ENCODE data around the gene NPLOC4.
"Not testable (repeated sequence)": the region's sequence is repeated elsewhere in the genome, so short reads cannot be mapped to it uniquely, and the experiment has no call there.

The NPLOC4 gene

GRCh38 chr17:81636505-81637288 is at the start of gene NPLOC4, which contains the start of gene TSPAN10:
Gene NPLOC4 (minus strand): TSS chr17:81637112. CDS start chr17:81636930, 182 bp downstream.
Gene TSPAN10 (plus strand): TSS chr17:81637196. CDS start chr17:81642413, 5,217 bp downstream.
- peak; percentile 92 for DNase-seq

- DNase-seq, result no peak
Measured at GRCh38 chr17:81686614-81687013, 49.7 kb upstream of the NPLOC4 start.

- no peak for DNase-seq
Measured at GRCh38 chr17:81685108-81685507, 48.2 kb upstream of the NPLOC4 start.

DNA sequence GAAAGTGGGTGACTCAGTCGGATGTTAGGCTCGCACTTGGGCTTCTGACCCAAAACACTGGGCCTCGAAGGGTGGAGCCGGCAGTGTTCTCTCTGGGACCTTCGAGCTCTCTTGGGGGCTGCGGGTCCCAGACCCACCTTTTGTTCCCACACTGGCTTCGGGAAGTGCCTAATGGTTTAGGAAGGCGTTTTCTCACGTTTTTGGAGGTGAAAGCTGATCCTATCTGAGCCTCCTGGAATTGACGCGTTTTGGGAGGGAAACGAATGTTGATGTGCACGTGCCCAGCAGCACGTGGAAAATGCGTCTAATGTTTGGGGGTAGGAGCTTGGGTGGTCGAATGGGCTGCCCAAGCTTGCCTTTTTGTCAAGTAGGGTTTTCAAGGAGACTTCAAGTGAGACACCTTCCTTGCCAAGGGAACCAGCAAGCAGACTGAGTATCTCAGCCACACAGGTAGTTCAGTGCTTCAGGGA is 47.6 kb upstream of the NPLOC4 start:
- no peak for DNase-seq

DNA sequence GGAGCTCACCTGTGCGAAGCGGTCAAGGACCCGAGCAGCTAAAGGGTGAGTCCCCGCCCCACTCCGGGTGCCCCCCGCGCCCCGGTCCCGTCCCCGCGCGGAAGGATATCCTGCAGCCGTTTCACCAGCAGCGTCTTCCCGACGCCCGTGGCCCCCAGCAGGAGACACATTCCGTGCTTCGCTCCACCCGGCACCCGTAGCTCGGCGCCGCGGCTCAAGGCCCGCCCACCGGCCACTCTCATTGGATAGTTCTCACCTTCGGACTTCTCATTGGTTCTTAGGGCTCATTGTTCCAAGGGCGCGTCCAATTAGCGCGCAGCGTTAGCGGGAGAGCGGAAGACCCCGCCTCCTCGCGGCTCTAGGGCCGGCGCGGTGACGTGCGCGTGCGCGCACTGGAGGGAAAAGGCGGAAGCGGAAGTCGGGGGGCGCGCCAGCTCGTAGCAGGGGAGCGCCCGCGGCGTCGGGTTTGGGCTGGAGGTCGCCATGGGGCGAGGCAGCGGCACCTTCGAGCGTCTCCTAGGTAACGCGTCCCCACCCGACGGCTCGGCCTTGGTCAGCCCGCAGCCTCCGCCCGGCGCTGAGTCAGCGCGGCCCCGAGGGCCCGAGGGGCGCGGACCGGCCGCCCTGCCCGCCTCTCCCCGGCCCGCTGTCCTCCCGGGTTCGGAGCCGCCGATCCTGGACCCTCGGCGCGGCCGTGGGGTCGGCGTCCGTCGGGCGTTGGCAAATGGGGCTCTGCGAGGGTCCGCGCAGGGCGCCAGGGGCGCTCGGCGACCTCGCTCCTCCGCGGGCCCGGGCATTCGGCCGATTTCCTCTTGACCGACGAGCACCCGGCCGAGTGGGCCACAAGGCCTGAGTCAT is 46.9 kb upstream of the NPLOC4 start, which contains the start of the genes ARL16 and HGS:
TSS of gene ARL16 (minus strand) at position 214 of the 858 bp plus-strand sequence. CDS start at position 170, 44 bp downstream.
TSS of gene HGS (plus strand) at position 428 of the 858 bp plus-strand sequence. CDS start at position 484, 56 bp downstream.
- peak; percentile 99 for DNase-seq

- DNase-seq, result no peak
Measured at GRCh38 chr17:81683208-81683583, 46.3 kb upstream of the NPLOC4 start.

DNA sequence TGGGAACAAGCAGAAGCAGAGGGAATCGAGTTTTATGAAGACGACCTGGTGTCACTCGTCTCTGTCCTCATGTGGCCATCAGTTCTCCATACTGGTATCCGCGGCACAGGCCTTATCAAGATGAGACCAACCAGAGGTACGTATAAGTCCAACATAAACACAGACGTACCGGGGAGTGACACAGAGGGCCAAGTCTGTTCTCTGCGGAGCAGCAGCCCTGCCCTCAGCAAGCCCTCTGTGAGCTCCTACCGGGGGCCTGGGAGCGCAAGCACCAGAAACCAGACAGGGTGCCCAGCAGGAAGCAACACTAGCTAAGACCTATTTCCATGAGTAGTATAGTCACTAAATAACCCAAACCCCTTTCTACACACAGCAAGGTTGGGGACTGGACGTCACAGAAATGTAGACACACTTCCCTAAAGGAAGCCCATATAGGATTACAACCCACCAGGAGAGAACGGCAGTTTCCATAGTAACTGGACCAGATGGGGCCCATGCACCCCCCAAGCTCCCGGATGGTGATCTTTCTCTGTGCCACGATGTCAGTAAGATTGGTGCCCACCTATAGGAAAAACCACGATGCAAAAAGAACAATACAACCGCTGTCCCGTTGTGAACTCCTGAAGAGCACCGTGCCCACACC is 45.8 kb upstream of the NPLOC4 start:
- no peak for DNase-seq

DNA sequence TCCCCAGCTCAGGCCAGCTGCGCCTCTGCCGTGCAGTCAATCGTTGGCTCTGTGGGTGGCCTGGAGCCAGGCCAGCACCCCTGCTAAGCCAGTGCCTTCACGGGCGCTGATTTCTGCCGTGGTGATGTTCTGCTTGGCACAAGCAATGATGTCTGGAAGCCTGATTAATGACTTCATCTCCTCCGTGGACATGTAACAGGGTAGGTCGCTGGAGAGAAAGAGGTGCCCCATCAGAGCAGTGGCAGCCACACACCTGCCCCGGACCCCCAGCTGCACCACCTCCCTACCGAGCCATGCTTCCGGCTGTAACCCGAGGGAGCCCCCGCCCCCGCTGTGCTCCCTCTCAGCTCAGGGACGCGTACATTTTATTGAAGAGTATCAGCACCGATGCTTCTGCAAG is 44.8 kb upstream of the NPLOC4 start:
- DNase-seq, result no peak

DNA sequence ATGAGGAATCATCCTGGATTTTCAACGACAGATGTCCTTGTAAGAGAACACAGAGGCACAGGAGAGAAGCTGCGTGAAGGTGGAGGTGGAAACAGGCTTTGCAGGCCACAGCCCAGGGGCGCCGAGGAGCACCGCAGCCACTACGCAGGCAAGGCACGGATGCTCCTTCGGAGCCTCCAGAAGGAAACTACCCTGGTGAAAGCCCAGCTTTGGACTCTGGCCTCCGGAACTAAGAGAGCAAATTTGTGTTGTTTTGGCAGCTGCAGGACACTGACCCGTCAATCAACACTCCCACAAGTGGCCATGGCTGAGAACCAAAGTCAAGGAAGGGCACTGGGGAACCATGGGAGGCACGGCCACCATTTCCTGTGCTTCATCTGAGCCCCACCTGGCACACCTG is 43.2 kb upstream of the NPLOC4 start:
- DNase-seq, result no peak

DNA sequence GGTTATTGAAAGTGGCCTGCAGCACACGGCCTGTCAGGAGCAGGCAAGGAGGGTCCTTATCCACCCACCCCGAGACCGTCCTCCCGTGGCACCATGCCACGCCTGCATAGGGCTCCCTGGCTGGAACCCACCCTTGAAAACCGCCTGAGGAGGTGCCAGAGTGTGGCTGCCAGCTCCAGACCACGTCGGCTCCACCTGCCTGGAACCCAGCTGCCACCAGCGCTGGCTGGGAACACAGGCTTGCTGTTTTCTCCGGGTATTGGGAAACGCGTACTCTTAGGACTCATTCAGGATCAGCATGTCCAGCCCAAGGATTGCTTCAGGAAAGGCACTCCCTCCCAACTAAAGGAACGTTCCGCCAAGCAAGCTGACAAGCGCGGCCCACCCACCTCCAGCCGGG is 40.0 kb upstream of the NPLOC4 start:
- DNase-seq, result no peak

DNA sequence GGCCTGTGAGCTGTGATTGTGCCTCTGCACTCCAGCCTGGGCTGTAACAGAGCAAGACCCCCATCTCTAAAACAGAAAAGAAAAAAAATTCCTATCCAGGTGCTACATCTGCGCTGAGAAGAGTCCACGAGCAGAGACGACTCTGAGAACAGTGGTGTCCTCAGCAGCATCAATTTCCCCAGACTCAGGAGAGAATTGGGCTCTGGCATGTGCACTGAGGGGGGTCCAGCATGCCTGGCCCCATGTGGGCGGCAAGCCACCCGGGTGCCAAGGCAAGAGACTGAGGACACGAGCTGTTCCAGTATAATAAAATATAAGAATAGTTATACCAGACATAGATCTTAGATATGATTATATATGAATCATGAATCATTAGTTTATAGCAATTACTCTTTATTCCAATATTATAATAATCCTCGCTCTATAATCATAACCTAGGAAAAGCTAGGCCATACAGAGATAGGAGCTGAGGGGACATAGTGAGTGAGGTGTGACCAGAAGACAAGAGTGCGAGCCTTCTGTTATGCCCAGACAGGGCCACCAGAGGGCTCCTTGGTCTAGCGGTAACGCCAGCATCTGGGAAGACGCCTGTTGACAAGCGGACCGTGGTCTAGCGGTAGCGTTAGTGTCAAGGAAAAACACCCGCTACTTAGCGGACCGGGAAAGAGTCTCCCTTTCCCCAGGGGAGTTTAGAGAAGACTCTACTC is 38.8 kb upstream of the NPLOC4 start:
- not testable (repeated sequence) for DNase-seq

DNA sequence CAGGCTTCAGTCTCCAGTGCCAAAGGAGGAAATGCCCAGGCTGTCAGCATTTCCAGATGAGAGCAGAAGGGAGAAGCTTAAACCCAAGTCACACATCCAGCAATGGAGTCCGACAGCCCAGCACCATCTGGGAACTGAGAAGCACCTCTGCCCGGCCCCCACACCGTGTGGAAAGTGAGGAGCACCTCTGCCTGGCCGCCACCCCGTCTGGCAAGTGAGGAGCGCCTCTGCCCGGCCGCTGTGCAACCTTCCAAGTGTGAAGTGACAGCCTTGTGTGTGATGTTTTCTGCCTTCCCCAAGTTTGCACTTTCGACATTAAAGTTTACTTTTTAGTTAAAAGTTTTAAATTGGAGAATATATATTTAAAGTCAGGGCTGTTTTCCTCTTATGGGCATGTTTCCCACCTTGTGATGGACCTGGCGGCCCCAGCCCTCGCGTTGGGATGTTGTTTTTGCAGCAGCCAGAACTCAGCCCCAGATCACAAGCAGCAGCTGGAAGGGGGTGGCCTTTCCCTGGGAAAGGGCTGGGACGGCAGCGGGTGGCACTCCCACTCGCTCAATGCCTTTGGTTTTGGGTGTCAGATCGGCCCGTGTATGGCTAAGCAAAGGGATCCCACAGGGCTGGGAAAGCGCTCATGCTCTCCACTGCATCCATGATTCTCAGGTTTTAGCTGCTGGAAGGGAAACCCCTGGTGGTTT is 36.8 kb upstream of the NPLOC4 start:
- no peak for DNase-seq

DNA sequence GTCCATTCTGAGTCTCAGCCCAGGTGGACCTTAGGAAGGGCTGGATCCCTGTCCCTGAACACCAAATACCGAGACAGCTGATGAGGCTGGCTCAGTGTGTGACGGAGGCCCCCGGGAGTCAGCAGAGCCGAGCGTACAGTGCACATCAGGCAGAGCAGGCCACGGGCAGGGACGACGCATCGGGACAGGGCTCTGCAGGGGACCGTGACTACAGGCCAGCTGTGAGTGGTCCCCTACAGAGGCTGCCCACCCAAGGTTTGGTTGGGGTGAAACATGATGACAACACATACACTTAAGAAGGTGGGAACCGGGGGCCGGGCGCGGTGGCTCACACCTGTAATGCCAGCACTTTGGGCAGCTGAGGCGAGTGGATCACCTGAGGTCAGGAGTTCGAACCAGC is 36.0 kb upstream of the NPLOC4 start:
- DNase-seq, result no peak

DNA sequence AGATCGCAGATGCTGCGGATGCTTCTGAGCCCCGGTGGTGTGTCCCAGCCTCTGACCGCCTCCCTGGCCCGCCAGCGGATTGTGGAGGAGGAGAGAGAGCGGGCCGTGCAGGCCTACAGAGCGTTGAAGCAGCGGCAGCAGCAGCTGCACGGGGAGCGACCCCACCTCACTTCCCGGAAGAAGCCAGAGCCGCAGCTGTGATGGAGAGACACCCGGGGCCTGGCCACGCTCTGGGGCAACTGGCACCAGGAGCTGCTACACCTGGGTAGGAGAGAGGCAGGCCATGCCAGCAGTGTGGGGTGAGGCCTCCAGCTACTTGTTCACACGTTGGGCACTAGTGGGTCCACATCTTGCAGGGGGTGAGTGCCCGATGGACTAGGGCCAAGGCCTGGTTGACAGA is 35.6 kb upstream of the NPLOC4 start:
- DNase-seq, result no peak

DNA sequence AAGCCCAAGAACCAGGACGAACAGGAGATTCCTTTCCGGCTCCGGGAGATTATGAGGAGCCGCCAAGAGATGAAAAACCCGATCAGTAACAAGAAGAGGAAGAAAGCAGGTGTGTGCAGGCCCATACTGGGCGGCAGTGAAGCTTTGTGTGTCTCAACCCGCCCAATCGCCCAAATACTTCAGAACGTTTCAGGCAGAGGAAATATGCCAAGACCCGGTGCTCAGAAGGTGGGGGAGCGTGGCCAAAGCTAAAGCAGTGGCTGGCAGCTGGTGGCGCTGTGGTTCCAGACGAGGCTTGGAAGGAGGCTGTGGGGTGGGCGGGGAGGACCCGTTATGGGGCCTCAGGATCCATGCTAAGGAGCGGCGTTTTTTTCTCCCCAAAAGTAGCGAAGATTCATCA is 30.8 kb upstream of the NPLOC4 start:
- DNase-seq, result no peak

GRCh38 chr17:81666342-81667191 is 29.7 kb upstream of the NPLOC4 start, which contains the start of the genes CCDC137 and OXLD1:
Gene CCDC137 (plus strand): TSS chr17:81666737. CDS start chr17:81666767, 30 bp downstream.
Gene OXLD1 (minus strand): TSS chr17:81666605. CDS start chr17:81666577, 28 bp downstream.
- DNase-seq, result peak; percentile 97

DNA sequence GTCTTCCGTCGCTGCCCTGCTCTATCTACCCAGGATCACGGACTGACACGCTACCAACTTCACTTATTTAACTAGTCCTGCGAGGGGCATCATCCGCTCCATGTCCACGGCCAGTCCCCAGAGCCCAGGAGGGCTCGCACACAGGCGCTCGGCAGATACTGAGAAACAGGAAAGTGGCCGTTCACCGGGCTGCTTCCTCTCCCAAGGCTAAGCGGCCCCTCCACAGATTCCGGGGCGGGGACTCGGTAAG is 29.1 kb upstream of the NPLOC4 start:
- no peak for DNase-seq

DNA sequence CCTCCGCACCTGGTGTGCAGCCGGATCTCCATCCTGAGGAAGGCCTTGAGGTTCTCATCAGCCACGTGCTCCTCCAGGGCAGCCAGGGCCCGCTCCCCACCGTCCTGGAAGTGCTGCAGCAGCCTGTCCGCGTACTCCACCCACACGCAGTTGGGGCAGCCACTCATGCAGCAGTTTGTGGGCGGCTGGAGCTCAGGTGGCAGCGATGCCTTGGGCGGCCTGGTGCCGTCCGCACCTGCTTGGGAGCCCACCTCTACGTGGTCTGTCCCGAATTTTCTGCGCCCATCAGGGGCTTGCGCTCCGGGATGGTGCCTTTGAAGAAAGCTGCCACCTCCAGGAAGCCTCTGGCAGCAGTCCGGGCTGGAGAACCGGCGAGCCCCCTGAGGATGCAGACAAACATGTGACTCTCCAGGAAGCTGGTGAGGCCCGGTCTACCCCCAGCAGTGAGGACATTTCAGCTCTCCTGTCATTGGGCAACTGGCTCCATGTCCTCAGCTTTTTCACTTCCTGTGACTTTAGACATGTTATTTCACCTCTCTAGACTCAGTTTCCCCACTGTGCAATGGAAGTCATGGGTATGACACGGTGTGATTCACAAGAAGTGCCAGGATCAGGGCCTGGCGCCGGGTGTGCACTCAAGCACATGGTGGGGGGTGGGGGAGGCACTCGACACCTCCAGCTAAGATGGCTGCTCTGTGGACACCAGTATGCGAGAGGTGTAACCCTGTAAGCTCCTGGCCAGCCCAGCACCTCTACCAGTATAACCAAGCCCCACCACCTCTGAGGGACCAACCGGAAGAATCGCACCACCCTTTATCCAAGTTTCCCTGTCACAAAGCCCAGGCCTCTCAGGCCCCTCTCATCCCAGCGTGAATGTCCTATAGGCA is 28.5 kb upstream of the NPLOC4 start:
- no peak for DNase-seq

- no peak for DNase-seq
Measured at GRCh38 chr17:81664051-81664470, 27.1 kb upstream of the NPLOC4 start.

- no peak for DNase-seq
Measured at GRCh38 chr17:81662002-81662401, 25.1 kb upstream of the NPLOC4 start.
